Inflammatory macrophage treated with lipopolysaccharide for 1 hour (primary cell): ENCODE data around the gene ARHGEF17.
A peak's percentile ranks its signal among the peaks of the same experiment; 100 is the strongest.

Experiments used
- DNase-seq, 2 donors: peaks; one replicate each; pipeline ENCODE4 v3.0.0-alpha.2; 2020 to 2022

Gene ARHGEF17

DNA sequence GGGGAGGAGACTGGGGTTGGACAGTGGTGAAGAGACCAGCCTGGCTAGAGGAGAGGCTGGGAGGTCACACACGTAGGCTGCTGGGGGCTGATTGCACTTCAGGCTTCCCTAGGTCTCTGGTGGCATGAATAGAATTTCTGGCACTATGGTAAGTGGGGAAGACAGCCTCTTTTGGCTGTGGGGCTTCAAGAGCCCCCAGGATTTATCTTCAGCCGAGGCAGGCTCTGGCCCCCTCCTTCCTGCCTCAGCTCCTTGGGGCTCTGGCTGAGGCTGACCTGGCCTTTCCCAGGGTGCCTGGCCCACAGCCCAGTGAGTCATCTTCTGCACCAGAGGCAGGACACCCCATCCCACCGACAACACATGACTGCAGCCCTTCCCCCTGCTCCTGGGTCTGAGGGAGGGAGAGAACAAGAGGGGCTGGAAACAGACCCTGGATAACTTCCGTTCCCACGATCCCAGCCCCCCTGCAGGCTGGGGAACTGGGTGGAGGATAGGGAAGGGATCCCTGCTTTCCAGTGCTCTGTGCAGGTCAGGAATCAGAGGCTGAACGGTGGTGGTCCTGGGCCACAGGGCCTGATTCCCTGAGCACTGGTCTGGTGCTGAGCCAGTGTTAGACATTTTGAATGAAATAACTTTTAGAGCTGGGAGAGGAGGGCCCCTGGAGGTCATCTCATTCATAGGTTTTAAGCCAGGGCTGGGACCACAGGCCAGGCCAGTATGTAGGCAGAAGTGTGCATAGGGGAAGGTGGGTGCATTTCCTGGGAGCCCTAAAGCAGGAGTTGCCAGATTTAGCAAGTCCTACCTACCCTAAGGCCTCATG is 26.5 kb downstream of the ARHGEF17 start:
- DNase-seq = peak; percentile 21 to 49

- DNase-seq = peak; percentile 55 to 98
These were observed 27.3 kb downstream of the ARHGEF17 start for GRCh38 chr11:73335204-73335923.

DNA sequence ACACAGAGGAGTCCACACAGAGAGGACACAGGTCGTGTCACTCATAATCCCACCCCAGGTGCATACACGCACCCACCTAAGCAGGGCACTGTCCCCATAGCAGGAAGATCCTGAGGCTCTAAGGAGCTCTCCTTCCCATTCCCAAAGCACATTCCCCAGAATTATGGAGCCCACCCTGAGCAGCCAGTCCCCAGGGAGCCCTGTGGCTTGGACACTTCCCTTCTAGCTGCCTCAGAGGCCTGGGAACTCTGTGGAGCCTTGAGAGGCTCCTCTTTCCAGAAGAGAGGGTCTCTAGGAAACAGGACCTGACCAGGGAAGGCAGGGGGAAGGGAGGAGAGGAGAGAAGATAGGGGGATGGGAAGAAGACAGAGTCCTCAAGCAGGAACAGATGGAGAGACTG is 29.8 kb downstream of the ARHGEF17 start:
- no peak for DNase-seq

DNA sequence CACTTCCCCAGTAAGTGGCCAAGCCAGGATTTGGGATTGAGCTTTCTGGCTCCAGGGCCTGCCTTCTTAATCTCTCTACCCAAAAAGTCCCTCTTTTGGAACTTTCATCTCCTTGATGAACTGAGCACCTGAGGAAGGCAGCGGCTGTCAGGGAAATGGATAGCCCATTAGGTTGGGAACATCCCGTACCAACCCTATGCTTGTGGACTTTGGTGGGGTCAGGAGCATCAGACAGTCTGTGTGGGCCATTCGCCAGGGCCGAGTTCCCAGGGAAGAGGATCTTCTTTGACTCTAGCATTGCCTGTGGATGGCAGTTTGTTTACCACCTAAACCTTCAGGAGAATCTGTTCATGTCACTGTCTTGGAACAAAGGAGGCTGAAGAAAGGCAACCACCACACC is 30.2 kb downstream of the ARHGEF17 start:
- DNase-seq = no peak

DNA sequence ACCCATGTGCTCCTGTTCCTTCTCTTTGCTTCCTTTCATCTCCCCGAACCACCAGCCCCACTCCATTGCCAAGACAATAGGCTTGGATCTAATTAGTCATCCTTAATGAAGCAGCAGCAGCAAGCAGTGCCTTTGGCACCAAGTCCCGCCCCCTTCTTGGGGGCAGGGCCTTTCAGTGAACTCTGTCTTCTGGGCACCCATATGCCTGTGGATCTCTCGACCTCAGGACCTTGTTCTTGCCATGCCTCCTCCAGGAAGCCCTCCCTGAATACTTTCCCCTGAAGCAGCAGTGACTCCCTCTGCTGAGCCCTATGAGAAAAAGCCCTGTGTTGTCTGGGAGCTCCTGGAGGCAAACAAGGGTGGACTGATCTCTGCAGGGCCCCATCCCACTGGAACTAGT is 32.1 kb downstream of the ARHGEF17 start:
- no peak for DNase-seq

DNA sequence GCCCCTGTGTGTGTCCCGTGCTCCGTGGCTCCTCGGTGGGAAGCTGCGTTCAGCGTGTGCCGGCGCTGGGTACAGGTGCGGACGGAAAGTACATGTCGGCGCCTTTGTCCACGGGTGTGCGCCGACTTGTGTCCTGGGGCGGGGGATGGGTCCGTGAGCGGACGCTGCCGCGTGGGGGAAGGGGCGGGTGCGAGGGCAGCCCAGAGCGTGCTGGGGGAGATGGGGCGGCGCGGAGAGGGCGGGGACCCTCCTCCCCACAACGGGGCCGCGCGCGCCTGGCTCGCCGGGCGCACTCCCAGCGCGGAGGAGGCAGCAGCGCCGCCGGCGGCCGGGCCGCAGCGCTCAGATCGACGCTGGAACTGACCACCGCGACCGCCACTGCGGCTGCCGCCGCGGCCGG is 34.6 kb downstream of the ARHGEF17 start:
- no peak for DNase-seq

DNA sequence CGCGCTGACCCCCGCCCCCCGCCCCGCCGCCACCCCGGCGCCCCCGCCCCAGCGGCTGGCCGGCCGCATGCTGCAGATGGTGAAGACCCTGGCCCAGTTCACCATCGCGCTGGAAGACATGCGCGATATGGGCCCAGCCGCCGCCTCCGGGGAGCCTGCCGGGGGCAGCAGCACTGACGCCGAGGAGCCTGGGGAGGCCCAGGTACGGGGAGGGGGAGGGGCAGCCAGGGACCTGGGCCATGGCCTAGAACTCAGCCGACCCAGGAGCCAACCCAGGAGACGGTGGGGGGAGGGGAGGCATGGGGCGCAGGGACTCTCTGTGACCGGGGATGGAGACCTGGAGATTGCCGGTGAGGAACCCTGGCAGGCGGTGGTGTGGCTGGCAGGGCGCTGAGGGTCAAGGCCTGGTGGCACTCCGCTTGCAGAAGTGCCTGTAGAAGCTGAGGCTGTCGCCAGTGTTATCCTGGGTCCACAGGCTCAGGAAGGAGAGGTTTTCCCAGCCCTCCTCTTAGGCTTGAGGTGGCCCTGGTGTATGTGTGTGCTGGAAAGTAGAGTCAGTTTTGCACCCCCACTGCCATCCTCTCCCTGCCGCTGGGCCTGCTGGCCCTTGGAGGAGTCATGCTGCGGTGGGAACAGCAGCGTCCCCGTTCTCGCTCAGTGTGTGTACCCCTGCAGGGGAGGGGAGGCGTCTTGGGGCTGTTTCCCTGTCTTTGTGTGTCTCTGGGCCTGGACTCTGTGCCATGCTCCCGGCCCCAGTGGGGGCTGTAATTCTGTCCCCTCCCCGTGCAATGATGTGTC is 35.2 kb downstream of the ARHGEF17 start:
- no peak for DNase-seq

DNA sequence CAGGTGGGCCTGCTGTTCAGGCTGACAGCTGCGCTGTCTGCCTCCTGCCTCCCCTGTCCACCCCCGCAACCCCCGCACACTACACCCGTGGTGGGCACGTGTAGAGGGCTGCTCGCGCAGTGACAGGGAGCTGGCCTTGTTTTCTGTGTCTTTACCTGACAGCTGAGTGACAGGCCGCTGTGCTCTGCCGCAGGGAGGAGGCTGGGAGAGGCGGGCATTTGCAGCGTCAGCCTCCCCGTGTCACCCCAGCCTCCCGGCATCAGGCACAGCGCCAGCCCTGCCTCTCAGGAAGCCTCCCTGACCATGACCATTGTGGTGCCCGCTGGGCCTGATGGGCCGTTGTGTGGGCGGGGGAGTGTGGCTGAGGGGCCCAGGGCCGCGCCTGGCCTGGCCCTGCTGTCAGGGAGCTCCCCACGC is 36.1 kb downstream of the ARHGEF17 start:
- no peak for DNase-seq

- no peak for DNase-seq
These were observed 37.5 kb downstream of the ARHGEF17 start for GRCh38 chr11:73345481-73346160.

GRCh38 chr11:73346186-73346935 is 38.3 kb downstream of the ARHGEF17 start:
- no peak for DNase-seq

DNA sequence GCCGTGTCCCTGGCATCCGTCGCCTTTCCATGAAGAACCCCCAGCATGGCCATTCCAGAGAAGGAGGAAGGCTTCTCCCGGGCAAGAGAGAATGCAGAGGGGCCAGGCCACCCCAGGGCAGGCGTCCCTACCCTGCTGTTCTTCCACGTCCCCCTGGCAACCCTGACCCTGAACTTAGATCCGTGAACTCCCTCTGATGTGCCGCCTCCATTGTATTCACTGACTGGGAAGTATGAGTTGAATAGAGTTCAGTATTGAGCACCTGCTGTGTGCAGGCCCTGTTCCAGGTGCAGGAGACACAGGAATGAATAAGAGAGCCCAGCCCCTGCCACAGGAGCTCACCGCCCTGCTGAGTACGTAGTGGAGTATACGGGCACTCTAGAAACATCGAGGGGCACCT is 39.0 kb downstream of the ARHGEF17 start:
- DNase-seq = no peak

- DNase-seq = no peak
These were observed 40.8 kb downstream of the ARHGEF17 start for GRCh38 chr11:73348838-73349237.

DNA sequence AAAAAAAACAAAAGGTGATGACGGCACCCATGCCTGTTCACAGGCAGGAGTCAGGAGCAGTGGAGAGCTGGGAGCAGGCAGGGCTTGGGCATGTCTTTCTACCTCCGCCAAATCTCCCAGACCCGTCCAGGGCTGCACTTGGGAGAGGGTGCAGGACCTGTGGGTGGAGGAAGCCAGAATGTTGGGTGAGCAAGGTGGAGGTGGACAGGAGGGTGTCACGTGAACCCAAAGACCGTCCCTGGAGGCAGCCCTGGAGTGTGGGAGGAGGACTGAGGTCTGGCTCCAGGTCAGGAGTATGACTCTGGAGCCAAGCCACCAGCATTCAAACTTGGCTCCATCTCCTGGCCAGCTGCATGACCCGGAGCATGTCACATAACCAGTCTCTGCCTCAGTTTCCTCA is 41.6 kb downstream of the ARHGEF17 start:
- no peak for DNase-seq

DNA sequence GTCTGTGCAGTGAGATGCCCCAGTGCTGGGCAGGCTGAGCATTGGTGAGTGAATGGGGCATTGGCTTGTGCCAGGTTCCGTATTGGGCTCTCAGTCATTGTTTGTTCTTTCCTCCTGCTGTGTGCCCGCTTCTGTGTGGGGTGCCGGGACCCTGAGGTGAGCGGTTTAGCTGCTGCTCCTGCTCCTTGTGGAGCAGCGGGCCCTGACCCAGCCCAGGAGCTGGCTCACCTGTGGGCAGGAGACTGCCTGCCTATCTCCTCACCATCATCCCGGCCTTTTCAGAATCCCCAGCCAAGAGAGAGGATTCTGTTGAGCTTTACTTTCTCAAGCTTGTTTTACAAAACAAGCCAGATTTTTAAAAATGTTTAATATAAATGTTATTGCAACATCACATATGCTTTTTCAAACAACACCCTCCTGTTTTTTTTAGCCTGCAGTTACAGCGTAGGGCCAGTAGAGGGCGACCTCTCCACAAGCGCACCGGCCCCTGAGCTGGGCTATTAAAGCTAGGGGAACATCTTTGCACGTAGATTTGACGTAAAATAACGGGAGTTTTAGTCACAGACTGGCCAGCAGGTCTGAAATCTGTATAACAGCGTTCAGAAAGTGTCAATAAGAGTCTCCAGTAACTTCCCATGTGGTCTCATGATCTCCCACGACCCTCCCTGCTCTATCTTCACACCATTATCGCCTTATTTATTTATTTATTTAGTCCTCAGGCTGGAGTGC is 43.0 kb downstream of the ARHGEF17 start:
- DNase-seq = peak; percentile 52 to 89

- no peak for DNase-seq
These were observed 45.3 kb downstream of the ARHGEF17 start for GRCh38 chr11:73353422-73353821.

- no peak for DNase-seq
These were observed 47.0 kb downstream of the ARHGEF17 start for GRCh38 chr11:73355109-73355508.

DNA sequence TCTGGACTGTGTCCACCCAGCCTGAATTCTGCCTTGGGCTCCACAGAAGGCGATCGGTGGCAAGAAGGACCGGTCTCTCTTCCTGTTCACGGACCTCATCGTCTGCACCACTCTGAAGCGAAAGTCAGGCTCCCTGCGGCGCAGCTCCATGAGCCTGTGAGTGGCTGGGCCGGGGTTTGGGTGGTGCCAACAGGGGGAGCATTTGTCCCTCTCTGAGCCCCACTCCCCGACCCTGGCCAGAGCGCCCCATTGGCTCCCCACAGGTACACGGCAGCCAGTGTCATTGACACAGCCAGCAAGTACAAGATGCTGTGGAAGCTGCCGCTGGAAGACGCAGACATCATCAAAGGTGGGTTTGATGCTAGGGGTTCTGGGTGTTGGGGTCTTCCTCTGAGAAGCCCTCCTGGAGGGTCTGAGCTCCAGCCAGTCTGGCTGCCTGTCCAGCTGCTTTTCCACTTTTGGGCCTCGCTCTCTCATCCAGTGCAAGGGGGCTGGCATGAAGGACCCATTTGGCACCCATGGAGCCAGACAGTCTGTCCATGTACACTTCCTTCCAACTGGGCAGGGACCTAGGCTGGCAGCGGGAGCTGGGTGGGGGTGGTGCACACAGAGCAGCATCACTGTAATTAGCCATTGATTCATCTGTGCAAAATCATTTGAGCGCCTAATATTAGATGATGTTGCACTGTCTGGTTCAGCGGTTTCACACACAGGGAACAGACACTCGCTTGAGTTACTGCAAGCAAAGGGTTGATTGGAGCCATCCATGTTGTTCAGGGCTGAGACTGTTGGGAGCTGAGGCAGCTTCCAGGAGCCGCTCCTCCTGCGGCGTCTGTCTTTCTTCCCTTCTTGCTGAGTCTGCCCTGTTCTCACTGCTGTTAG is 49.1 kb downstream of the ARHGEF17 start:
- DNase-seq = no peak

DNA sequence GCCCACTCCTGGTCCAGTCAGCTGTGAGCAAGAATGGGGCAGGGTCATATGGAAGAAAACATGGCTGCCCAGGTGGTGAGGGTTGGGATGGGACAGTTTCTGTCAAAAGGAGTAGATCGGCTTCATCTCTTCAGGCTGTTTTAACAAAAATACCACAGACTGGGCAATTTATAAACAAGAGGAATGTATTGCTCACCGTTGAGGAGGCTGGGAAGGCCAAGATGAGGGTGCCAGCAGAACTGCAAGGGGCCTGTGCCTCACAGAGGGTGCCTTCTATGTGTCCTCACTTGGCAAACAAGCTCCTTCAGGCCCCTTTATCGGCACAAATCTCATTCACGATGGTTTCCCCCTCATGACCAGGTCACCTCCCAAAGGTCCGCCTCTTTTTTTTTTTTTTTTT is 50.0 kb downstream of the ARHGEF17 start:
- DNase-seq = no peak

DNA sequence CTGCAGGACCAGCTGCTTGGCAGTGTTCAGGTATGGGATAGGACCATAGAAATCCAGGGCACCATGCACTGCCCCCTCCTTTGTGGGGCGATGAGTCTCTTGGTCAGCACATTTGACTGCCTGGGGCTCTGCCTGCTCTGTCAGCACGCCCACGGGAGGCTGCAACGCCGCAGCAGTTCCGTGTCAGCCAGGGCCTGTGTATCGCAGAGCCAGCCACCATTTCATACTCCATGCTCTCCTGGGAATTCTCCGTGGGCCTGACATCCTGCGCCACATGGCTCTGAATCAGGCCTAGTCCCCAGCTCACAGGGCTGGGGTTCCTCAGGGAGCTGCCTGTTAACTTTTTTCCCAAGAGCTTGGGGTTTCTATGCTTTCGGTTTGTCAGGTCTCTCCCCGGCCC is 51.3 kb downstream of the ARHGEF17 start:
- peak in 1 of 2 donors; percentile 47 for DNase-seq
